ENCODE data around the gene SLCO4A1. TPM values are rescaled to one million over a fixed set of nuclear protein-coding genes. Genes with fewer than 3 reads are reported as not detected.
"Not testable (repeated sequence)": the region's sequence is repeated elsewhere in the genome, so short reads cannot be mapped to it uniquely, and the experiment has no call there.

The SLCO4A1 gene
- total and polyA plus RNA-seq, 2 donors = 1.4 to 24.8 TPM

- Histone ChIP-seq H3K36me3 (ENCODE audit: insufficient read depth) (no peaks in the 10 kb centered on the region), H3K27ac (ENCODE audit: low read depth) (peak overlapping the region; percentile 98), H3K4me1 (ENCODE audit: insufficient read depth) (no peaks in the 10 kb centered on the region), H3K4me3 (ENCODE audit: low read depth, low read length) (no peak overlapping the region)
- 15% methylated on average over 23 of the region's 23 CpGs for WGBS
- DNase-seq (ENCODE audit: extremely low spot score) = peak; percentile 83
These were observed 18.6 kb upstream of the SLCO4A1 start for GRCh38 chr20:62623488-62624324.

- H3K27ac ChIP-seq (ENCODE audit: low read depth) = peak overlapping the region; percentile 98
- WGBS = 73% methylated on average over 9 of the region's 9 CpGs
- no peaks in the 10 kb centered on the region for H3K36me3 ChIP-seq (ENCODE audit: insufficient read depth)
- no peaks in the 10 kb centered on the region for H3K4me1 ChIP-seq (ENCODE audit: insufficient read depth)
- H3K4me3 ChIP-seq (ENCODE audit: low read depth, low read length) = no peak overlapping the region
- DNase-seq (ENCODE audit: extremely low spot score) = no peak
These were observed 18.0 kb upstream of the SLCO4A1 start for GRCh38 chr20:62624325-62624690.

DNA sequence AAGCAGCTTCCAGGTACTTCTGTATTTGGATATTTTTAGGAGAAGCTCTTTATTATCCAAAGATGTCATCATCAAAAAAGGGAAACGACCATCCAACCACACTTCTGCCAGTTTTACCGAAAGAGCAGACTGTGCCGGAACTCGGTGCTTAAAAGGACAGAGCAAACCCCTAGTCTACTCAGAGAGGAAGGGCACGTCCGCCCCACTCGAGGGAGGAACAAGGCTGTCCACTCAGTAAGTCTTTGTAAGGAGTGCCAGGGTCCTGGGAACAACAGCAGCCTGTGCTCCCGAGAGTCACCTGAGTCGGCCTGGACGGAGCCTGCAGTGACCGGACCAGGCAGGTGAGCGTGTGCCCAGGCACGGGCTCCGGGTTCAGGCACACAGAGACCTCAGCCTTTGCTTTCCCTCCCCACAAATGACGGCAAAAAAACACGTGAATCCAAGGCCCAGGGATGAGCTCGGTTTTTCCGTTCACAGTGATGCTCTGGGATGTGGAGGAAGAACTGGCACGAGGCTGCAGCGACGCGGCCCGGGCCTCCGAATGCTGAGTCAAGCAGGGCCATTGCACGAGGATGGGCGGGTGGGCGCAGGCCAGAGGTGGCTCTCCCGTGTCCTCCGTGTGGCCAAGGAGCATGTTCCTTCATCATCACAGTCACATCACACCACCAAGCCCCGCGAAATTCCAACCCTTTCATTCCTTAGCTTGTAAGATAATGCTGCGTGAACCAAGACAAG is 17.4 kb upstream of the SLCO4A1 start:
- WGBS = 85% methylated on average over 32 of the region's 32 CpGs
- Histone ChIP-seq H3K36me3 (ENCODE audit: insufficient read depth) (no peaks in the 10 kb centered on the region), H3K4me1 (ENCODE audit: insufficient read depth) (no peaks in the 10 kb centered on the region), H3K4me3 (ENCODE audit: low read depth, low read length) (no peak overlapping the region), H3K27ac (ENCODE audit: low read depth) (peak overlapping the region; percentile 98)
- DNase-seq (ENCODE audit: extremely low spot score) = no peak

DNA sequence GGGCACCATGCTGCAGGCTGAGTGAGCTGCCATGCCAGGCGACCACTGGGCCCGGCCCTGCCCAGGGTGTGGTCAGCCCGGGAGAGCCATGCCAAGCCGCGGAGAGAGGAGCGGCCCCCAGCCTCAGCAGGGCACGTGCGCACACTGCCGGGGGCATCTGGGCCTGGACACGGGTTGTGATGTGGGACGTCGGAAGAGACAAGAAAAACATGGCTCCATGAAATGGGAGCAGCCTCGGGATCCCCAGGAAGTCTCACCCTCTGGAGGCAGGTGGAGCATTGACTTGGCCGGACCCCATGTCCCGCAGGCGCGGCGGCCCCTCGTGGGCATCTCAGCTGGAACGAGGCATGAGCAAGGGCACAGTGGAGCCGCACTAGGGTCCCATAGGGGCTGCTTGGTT is 16.8 kb upstream of the SLCO4A1 start:
- Histone ChIP-seq H3K36me3 (ENCODE audit: insufficient read depth) (no peaks in the 10 kb centered on the region), H3K27ac (ENCODE audit: low read depth) (no peak overlapping the region), H3K4me1 (ENCODE audit: insufficient read depth) (no peaks in the 10 kb centered on the region), H3K4me3 (ENCODE audit: low read depth, low read length) (no peak overlapping the region)
- DNase-seq (ENCODE audit: extremely low spot score) = no peak
- WGBS = 92% methylated on average over 21 of the region's 21 CpGs

- H3K27ac ChIP-seq (ENCODE audit: low read depth) = no peak overlapping the region
- DNase-seq (ENCODE audit: extremely low spot score) = no peak
- H3K4me3 ChIP-seq (ENCODE audit: low read depth, low read length) = no peak overlapping the region
- no peaks in the 10 kb centered on the region for H3K36me3 ChIP-seq (ENCODE audit: insufficient read depth)
- H3K4me1 ChIP-seq (ENCODE audit: insufficient read depth) = no peaks in the 10 kb centered on the region
- 89% methylated on average over 20 of the region's 20 CpGs for WGBS
These were observed 16.3 kb upstream of the SLCO4A1 start for GRCh38 chr20:62625921-62626547.

DNA sequence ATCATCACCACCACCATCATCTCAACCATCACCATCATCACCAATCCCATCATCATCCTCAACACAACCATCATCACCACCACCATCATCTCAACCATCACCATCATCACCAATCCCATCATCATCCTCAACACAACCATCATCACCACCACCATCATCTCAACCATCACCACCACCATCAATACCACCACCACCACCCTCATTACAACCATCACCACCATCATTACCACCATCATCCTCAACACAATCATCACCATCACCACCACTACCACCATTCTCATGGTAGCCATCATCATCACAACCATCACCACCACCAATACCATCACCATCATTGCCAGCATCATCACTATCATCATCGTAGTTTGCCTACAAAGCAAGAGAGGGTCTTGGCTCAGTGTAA is 14.9 kb upstream of the SLCO4A1 start:
- 100% methylated on average over 1 of the region's 1 CpG for WGBS
- H3K4me3 ChIP-seq (ENCODE audit: low read depth, low read length); H3K36me3 ChIP-seq (ENCODE audit: insufficient read depth); DNase-seq (ENCODE audit: extremely low spot score); H3K4me1 ChIP-seq (ENCODE audit: insufficient read depth); H3K27ac ChIP-seq (ENCODE audit: low read depth): not testable (repeated sequence)

DNA sequence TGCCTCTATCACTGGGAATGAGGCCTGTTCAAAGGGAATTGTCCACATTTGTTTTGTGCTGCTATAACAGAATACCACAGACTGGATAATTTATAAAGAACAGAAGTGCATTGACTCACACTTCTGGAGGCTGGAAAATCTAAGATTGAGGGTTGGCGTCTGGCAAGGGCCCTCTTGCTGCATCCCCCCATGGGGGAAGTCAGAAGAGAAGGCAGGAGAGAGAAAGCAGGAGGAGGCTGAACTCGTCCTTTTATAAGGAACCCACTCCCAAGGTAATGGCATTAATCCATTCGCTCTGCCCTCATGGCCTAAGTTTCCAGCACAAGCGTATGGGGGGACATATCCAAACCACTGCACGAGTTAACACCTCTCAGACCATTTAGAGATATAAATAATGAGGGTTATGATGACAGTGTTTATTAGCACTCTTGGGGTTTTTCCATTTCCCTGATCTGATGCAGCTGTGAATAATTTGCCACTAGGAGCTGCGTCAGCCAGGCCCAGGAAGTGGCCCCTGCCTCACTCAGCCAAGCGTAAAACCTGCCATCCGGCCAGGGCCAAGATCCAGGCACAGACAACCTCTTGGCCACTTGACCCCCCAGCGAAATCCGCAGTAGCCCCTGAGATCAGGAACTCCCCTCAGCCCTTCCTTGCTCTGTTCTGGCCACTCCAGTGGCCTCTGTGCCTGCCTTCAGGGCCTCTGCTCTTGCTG is 14.2 kb upstream of the SLCO4A1 start:
- no peak overlapping the region for H3K4me3 ChIP-seq (ENCODE audit: low read depth, low read length)
- WGBS = 55% methylated on average over 10 of the region's 10 CpGs
- no peaks in the 10 kb centered on the region for H3K4me1 ChIP-seq (ENCODE audit: insufficient read depth)
- DNase-seq (ENCODE audit: extremely low spot score) = no peak
- H3K27ac ChIP-seq (ENCODE audit: low read depth) = peak overlapping the region; percentile 44
- no peaks in the 10 kb centered on the region for H3K36me3 ChIP-seq (ENCODE audit: insufficient read depth)

DNA sequence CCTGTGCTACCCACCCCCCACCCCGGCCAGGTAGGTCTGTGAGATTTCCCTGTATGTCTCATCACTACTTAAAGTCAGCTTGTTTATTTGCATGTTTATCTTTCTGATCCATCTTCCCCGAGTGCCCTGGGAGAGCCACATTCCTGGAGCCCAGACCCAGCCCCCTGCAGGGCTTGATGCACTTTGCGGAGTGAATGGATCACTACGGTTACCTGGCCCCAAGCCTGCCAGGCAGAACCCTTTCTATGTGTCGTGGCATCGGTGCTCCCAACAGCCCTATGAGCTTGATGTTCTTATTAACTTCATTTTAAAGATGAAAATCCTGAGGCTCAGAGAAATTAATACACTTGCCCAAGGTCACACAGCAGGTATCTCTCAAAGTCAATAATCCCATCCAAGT is 13.6 kb upstream of the SLCO4A1 start:
- Histone ChIP-seq H3K4me1 (ENCODE audit: insufficient read depth) (no peaks in the 10 kb centered on the region), H3K27ac (ENCODE audit: low read depth) (peak overlapping the region; percentile 44), H3K36me3 (ENCODE audit: insufficient read depth) (no peaks in the 10 kb centered on the region), H3K4me3 (ENCODE audit: low read depth, low read length) (no peak overlapping the region)
- DNase-seq (ENCODE audit: extremely low spot score) = no peak
- WGBS = 62% methylated on average over 6 of the region's 6 CpGs

GRCh38 chr20:62629864-62630470 is 12.3 kb upstream of the SLCO4A1 start:
- 94% methylated on average over 18 of the region's 18 CpGs for WGBS
- Histone ChIP-seq H3K36me3 (ENCODE audit: insufficient read depth) (no peaks in the 10 kb centered on the region), H3K27ac (ENCODE audit: low read depth) (no peak overlapping the region), H3K4me1 (ENCODE audit: insufficient read depth) (no peaks in the 10 kb centered on the region), H3K4me3 (ENCODE audit: low read depth, low read length) (no peak overlapping the region)
- no peak for DNase-seq (ENCODE audit: extremely low spot score)

DNA sequence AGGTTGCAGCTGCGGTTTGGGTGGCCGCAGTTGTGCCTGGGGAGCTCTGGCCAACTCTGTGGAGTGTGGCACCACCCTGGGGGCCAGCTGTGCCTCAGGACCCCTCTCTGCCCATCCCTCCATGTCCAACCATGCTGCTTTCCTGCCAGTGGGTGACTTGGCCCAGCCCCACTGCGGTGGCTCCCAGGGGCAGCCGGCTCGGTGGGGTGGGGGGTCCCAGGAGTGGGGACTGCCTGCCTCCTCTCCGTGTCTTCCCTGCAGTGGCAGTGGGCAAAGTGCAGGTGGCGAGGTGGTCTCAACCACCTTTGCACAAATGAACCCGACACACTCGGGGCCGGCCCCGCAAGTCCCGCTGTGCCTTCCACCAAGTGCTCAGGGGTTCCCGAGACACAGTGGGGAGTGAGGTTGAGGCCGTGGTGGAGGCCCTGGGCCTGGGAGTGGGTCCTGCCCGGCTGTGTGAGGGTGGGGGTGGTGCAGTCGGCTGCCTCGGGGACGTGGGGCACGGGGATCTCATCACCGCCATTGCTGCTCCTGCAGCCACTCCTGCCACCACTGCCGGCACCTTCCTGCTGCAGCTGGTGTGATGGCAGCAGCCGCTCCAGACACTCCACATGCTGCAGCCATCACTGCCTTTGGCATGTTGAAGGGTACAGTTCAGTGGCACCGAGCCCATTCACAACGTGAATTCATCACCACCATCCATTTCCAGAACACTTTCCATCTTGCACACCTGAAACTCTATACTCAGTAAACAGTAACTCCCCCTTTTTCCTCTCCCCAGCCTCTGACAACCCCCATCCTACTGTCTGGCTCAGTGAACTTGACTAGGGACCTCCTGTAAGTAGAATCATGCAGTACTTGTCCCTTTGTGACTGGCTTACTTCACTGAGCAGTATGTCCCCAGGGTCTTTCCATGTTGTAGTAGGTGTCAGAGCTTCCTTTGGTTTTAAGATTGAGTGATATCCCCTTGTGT is 10.7 kb upstream of the SLCO4A1 start:
- H3K27ac ChIP-seq (ENCODE audit: low read depth) = no peak overlapping the region
- no peaks in the 10 kb centered on the region for H3K4me1 ChIP-seq (ENCODE audit: insufficient read depth)
- H3K36me3 ChIP-seq (ENCODE audit: insufficient read depth) = no peaks in the 10 kb centered on the region
- H3K4me3 ChIP-seq (ENCODE audit: low read depth, low read length) = no peak overlapping the region
- WGBS = 90% methylated on average over 24 of the region's 24 CpGs
- no peak for DNase-seq (ENCODE audit: extremely low spot score)

DNA sequence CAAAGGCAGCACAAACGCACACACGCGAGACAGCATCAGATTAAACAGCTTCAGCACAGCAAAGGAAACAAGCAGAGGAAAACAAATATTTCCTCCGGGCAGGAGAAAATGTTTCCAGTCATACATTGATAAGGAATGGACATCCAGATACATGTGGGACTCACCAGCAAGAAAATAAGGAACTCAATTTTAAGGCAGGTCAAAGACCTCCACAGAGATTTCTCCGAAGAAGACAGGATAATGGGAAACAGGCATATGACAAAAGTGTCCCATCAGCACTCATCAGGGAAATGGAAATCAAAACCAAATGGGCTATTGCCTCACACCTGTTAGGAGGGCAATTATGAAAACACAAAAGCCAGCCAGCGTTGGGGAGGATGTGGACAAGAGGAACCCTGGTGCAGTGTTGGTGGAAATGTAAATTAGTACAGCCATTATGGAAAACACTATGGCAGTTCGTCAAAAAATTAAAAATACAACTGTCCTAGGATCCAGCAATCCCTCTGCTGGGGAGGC is 9.7 kb upstream of the SLCO4A1 start:
- no peak for DNase-seq (ENCODE audit: extremely low spot score)
- no peaks in the 10 kb centered on the region for H3K36me3 ChIP-seq (ENCODE audit: insufficient read depth)
- WGBS = 70% methylated on average over 7 of the region's 7 CpGs

DNA sequence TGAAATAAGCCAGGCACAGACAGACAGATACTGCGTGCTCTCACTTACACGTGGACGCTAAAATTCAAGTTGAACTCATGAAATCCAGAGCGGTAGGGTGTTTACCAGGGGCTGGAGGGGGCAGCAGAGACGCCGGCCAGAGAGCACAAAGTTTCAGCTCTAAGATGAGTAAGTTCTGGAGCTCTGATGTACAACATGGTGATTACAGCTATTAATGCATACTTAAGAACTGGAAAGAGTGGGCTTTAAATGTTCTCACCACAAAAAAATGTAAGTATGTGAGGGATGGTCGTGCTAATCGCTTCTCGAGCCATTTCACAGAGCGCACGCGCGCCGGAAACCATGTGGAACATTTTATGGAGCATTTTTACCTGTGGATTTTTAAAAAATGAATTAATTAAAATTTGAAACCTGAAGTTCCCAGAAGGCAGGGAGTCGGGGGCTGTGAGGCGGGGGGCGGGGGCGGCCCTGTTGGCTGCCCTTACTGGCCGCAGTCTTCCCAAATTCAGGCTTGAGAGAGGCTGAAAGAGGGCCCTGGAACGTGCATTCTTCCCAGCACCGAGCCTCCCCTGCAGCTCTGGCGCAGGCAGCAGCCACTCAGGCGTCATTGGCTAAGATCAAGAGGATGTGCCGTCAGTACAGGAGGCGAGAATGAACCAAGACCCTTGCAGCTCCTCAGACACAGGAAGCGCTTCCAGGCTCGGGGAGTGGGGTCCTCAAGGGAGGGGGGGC is 8.5 kb upstream of the SLCO4A1 start:
- WGBS = 62% methylated on average over 27 of the region's 27 CpGs
- H3K27ac ChIP-seq (ENCODE audit: low read depth) = no peak overlapping the region
- no peak overlapping the region for H3K4me3 ChIP-seq (ENCODE audit: low read depth, low read length)
- H3K4me1 ChIP-seq (ENCODE audit: insufficient read depth) = no peaks in the 10 kb centered on the region
- DNase-seq (ENCODE audit: extremely low spot score) = no peak
- H3K36me3 ChIP-seq (ENCODE audit: insufficient read depth) = no peaks in the 10 kb centered on the region

More for the DNA sequence above, 9.7 kb upstream of the SLCO4A1 start:
- Histone ChIP-seq H3K27ac (ENCODE audit: low read depth) (no peak overlapping the region), H3K4me1 (ENCODE audit: insufficient read depth) (no peaks in the 10 kb centered on the region), H3K4me3 (ENCODE audit: low read depth, low read length) (no peak overlapping the region)

Data from urinary bladder (tissue), 4 donors.